GM21786 (cell line): ENCODE measurements around the gene GFRA1.

Experiments
- ATAC-seq: cut with Tn5 transposase; IDR thresholded peaks from one replicate; pipeline ENCODE4 v1.9.1; 2021; ENCODE audit not compliant: unreplicated experiment

The GFRA1 gene

DNA sequence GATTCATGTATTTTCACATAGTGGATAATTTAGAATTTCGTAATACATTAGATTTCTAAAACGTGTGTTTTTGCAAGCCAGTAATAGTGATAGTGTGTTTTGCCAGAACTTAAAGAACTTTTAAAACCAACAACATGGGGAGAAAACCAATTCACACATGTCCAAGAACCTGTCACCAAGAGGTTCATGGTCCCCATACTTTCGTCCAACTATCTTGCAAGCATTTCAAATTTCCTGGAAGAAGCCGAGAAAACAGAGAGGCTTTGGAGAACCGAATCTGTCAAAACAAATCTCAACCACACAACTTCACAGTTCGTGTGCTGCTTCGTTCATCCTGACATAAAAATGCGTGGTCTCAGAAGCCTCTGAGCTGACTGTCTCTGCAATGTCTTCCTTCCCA lies 31.9 kb downstream of the GFRA1 start:
- ATAC-seq = no peak

DNA sequence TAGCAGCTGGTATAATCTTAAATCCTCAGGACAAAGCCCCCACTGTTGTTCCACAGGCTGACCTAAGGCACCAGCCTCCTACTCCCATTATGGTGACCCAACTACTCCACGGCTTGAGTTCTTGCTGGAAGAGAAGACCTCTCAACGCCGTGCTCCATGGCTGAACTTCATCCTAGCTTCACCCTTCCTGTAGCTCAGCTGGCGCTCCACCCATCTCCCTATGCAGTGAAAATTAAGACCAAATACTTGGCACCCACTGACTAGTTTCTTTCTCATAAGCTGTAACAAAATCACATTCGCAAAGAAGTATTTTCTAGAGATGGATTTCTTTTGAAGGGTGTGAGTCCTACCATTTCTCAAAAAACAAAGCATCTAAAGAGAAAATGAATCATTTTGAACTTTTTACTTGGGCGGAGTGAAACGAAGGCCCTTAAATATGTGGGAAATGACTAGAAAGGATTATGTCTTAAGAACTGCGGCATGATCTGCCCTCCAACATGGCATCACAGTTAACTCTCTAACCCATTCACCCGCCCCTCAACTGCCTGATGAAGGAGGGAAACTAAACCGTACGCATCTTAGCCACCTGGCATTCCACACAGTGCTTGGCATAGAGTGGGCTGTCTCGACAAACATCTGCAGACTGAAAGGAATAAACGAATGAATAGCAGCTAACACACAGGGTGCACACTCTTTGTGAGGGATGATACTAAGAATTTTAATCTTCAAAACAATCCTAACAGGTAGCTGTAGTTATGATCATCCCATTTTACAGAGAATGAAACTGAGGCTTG lies 32.7 kb downstream of the GFRA1 start:
- no peak for ATAC-seq

GRCh38 chr10:116239229-116239628 lies 33.8 kb downstream of the GFRA1 start:
- ATAC-seq = no peak

GRCh38 chr10:116237970-116238369 lies 35.0 kb downstream of the GFRA1 start:
- no peak for ATAC-seq

GRCh38 chr10:116237260-116237659 lies 35.7 kb downstream of the GFRA1 start:
- ATAC-seq = no peak

DNA sequence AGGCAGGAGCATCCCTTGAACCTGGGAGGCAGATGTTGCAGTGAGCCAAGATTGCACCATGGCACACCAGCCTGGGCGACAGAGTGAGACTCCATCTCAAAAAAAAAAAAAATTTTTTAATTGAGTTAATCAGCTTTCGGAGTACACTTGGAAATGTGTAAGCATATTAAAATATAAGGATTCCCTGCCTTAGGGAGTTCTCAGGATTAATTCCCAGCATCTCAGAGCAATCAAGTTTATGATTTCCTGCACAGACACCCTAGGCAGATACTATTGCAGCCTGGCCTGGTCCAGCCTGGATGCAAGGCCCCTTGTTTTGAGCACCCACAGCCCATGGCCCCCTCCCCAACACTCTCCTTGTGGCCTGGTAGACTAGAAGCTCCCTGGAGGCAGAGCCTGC lies 39.8 kb downstream of the GFRA1 start:
- no peak for ATAC-seq

DNA sequence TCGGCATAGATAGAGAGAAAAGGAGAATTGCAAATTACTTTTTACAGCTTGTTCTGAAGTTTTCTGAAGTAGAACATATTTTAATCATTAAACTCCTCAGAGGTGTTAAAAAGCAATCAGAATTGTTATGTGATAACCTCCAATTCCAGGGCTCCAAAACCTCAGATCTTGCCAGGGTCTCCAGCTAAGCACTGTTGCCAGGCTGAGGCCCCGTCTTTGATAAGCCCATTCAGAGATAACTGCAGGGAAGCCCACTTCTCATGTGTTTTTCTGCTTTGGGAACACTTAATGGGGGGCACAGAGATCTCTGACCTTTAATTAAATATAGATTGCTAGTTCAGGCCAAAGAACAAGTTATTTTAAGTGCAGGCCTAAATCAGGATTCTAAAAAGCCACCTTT lies 40.4 kb downstream of the GFRA1 start:
- no peak for ATAC-seq

- no peak for ATAC-seq
These were observed 46.2 kb downstream of the GFRA1 start for GRCh38 chr10:116226766-116227165.

DNA sequence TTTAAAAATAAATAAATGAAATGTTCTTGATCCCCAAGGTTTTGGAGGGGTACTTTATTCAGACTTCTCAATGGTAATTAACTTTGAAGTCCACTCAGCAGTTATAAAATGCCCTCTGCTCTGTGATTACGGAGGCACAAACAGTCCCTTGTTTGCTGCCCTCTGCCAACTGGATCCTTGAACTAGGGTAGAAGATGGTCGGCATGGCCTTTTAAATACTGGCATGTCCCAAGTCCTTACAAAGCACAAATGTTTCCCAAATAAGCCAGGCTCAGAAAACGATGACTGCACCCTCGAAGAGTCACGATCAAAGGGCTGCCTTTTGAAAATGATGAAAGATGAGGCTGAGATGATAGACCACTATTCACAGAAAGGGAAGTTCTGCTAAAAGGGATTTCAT lies 47.0 kb downstream of the GFRA1 start:
- no peak for ATAC-seq

GRCh38 chr10:116223289-116223688 lies 49.7 kb downstream of the GFRA1 start:
- no peak for ATAC-seq

DNA sequence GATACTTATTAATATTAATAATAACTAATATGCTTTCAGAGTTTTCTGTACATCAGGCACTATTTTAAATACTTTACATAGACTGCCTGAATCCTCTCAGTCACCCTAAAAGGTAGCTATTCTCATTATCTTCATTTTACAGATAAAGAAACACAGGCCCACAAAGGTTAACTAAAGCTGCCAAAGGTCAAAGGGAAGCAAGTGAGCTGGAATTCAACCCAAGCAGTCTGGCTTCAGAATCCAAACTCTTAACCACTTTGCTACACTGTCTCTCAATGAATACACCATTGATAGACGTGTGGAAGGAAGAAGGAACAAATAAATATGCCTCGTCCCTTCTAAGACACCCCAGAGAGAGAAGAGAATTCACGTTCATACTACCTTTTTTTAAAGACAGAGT lies 52.0 kb downstream of the GFRA1 start:
- no peak for ATAC-seq

- ATAC-seq = no peak
These were observed 56.3 kb downstream of the GFRA1 start for GRCh38 chr10:116216676-116217075.

- ATAC-seq = no peak
These were observed 57.4 kb downstream of the GFRA1 start for GRCh38 chr10:116215651-116216050.

GRCh38 chr10:116211682-116212081 lies 61.3 kb downstream of the GFRA1 start:
- ATAC-seq = no peak

- ATAC-seq = no peak
These were observed 62.2 kb downstream of the GFRA1 start for GRCh38 chr10:116210588-116211346.

DNA sequence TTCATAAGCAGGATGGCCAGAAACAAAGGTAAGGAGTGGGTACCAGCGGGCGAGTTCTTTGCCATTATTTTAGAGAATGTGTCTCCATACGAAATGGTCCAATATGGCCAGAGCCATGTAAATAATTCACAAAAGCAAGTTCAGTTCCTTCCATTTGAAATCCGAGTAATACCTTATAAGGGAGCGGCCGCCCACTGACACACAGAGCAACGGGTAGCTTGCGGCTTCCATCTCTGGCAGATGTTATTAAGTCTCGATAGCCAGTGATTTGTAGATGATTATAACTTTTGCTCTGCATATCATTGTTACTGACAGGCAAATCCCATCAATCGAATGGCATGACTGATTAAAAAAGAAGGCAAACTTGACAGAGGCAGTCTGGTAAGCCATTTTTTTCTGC lies 63.2 kb downstream of the GFRA1 start:
- ATAC-seq = no peak

DNA sequence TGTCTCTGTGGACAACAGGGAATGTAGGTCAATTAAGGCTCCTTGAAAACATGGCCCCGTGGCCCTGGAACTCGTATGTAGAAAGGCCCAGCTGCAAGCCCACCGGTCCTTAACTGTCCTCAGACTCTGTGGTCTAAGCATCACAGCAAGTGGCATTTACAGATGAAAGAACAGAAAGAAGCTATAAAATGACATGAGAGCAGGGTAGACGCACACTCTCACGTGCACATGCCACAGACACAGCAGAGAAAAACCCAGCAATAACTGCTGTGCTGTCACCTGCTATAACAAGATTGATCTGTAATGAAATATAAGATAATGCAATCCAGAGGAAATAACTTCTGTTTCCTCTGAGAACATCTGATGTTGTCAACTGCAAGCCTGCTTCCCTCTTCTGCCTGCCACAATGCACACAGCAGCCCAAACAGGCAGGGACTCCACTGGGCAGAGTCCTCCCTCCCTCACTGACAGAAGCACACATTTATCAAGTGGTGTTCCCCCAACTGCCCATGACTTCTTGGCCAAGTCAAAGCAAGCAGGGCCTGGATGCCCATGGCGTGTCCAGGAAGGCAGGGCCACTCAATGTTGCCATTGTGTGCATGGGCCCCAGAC lies 63.9 kb downstream of the GFRA1 start:
- ATAC-seq = no peak

DNA sequence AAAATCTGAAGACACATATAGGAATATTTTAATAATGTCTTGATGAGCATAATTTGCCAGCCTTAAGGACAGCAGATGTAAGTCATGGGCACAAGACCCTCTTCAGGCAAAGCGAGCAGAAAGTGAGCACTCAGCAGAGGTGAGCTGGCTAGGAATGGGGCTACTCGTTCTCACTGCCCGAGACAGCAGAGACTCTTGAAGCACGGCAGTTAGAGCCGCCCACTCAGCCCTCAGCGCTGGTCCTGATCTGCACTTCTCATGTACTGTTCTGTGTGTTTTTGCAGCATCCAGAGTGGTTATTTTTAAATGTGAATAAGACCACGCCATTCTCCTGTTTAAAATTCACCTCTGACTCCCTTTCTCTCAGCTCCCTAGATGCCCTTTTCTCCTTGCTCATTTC lies 65.3 kb downstream of the GFRA1 start:
- ATAC-seq = no peak

DNA sequence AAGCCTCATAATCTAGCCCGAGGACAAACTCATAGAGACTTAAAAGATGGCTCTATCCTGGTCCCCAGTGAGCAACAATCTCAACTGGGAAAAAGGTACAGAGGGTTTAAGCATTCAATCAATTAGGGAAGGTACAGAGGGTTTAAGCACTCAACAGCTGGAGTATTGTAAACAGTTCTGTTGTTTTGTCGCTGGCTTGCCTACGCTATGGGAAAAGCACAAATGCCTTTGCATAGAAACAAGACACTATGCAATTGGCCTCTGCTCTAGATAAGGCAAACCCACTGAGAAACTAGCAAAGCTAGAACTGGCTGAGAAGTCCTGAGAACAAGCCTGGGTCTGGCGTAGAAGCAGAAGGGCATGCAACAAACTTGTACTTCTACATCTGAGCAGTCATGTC lies 69.3 kb downstream of the GFRA1 start:
- ATAC-seq = no peak

GRCh38 chr10:116201670-116202430 lies 71.2 kb downstream of the GFRA1 start:
- no peak for ATAC-seq

DNA sequence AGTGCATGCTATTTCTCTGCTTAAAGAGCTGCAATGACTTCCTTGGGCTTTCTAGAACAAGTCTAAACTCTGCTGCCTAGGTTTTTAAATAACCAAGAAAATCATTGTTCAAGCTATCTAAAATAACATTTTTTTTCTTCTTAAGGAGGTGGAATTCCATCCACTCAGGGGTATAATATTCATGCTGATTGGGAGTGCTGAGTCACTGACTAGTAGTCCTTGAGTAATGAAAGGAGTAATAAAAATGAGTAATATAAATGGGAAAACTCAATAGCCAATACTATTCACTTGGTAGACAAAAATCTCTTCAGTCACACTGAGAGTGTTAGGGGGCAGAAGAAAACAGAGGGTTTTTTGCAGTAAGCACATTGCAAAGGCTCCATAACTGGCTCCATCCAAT lies 72.0 kb downstream of the GFRA1 start:
- ATAC-seq = no peak
